ENCODE results near the gene RINL.
"Not testable (repeated sequence)": the region's sequence is repeated elsewhere in the genome, so short reads cannot be mapped to it uniquely, and the experiment has no call there.

Gene RINL

GRCh38 chr19:38873400-38873799, 4.7 kb downstream of the RINL start:
- DNase-seq: not testable (repeated sequence)

GRCh38 chr19:38870612-38871011, 7.5 kb downstream of the RINL start:
- no peak for DNase-seq

GRCh38 chr19:38869836-38870607, 8.1 kb downstream of the RINL start:
- peak; percentile 95 to 96 for DNase-seq

GRCh38 chr19:38869160-38869835, 8.8 kb downstream of the RINL start:
- DNase-seq: peak; percentile 52 to 67

- no peak for DNase-seq
Measured at GRCh38 chr19:38868551-38868950, 9.5 kb downstream of the RINL start.

GRCh38 chr19:38867171-38867780, 10.8 kb downstream of the RINL start:
- no peak for DNase-seq

GRCh38 chr19:38862321-38863059, 15.6 kb downstream of the RINL start:
- DNase-seq: no peak

GRCh38 chr19:38861368-38861767, 16.7 kb downstream of the RINL start:
- no peak for DNase-seq

GRCh38 chr19:38859631-38860204, 18.4 kb downstream of the RINL start:
- not testable (repeated sequence) for DNase-seq

GRCh38 chr19:38856813-38857212, 21.3 kb downstream of the RINL start:
- DNase-seq: no peak

- not testable (repeated sequence) for DNase-seq
Measured at GRCh38 chr19:38855751-38856150, 22.3 kb downstream of the RINL start.

GRCh38 chr19:38854961-38855360, 23.1 kb downstream of the RINL start:
- not testable (repeated sequence) for DNase-seq

- DNase-seq: no peak
Measured at GRCh38 chr19:38853214-38853613, 24.9 kb downstream of the RINL start.

- peak; percentile 78 to 80 for DNase-seq
Measured at GRCh38 chr19:38852231-38853044, 25.6 kb downstream of the RINL start.

- DNase-seq: peak; percentile 91 to 93
Measured at GRCh38 chr19:38851622-38852230, 26.3 kb downstream of the RINL start.

GRCh38 chr19:38850976-38851621, 27.0 kb downstream of the RINL start:
- peak in 1 of 2 experiments; percentile 72 for DNase-seq

GRCh38 chr19:38850436-38850975, 27.6 kb downstream of the RINL start:
- DNase-seq: peak in 1 of 2 experiments; percentile 99

GRCh38 chr19:38849860-38850435, 28.1 kb downstream of the RINL start, which contains the start of gene HNRNPL:
Gene HNRNPL (minus strand): TSS chr19:38849986. CDS start chr19:38849966, 20 bp downstream.
- peak; percentile 99 for DNase-seq

GRCh38 chr19:38849147-38849859, 28.8 kb downstream of the RINL start:
- peak; percentile 99 for DNase-seq

Measured in activated T-cell treated with anti-CD3 and anti-CD28 coated beads, Interleukin-2, amount 50 U/mL, for 48 hours (primary cell).